B cell (primary cell): ENCODE results near the gene KCTD12.

Experiments
- EZH2 ChIP-seq: IDR thresholded peaks from 2 replicates; pipeline ENCODE4 v1.6.1; 2012; ENCODE audit warnings: borderline replicate concordance, low read depth, mild to moderate bottlenecking, moderate library complexity, low read length; ENCODE audit not compliant: insufficient read depth, poor library complexity, severe bottlenecking
- TF ChIP-seq, protein P1 (sequence below): fragments of 200-600 bp; IDR thresholded peaks from one replicate; pipeline ENCODE4 v1.8.0; 2022; ENCODE audit warnings: antibody characterized with exemption, mild to moderate bottlenecking

DNA sequence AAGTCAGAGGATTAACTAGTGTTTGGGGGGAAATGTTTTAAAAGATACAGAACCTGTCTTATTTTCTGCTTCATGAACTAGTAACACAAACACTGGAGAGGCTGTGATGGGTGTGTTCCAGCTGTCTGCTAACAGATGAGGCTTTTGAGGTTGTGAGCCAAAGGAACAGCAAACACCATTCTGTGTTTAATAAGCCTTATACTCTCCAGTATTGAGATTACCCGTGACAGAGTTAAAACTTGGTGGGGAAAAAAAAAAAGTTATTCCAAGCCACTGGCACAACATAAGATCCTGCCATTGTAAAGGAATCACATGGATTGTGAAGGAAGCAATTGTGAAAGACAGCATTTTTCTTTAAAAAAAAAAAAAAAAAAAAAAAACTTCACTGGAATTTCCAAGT is 48.4 kb downstream of the KCTD12 start:
- TF ChIP-seq, protein P1, sequence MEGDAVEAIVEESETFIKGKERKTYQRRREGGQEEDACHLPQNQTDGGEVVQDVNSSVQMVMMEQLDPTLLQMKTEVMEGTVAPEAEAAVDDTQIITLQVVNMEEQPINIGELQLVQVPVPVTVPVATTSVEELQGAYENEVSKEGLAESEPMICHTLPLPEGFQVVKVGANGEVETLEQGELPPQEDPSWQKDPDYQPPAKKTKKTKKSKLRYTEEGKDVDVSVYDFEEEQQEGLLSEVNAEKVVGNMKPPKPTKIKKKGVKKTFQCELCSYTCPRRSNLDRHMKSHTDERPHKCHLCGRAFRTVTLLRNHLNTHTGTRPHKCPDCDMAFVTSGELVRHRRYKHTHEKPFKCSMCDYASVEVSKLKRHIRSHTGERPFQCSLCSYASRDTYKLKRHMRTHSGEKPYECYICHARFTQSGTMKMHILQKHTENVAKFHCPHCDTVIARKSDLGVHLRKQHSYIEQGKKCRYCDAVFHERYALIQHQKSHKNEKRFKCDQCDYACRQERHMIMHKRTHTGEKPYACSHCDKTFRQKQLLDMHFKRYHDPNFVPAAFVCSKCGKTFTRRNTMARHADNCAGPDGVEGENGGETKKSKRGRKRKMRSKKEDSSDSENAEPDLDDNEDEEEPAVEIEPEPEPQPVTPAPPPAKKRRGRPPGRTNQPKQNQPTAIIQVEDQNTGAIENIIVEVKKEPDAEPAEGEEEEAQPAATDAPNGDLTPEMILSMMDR = no peak
- TF ChIP-seq EZH2 = no peak
